ENCODE measurements around the gene BATF.
A peak's percentile ranks its signal among the peaks of the same experiment; 100 is the strongest.

BATF gene

DNA sequence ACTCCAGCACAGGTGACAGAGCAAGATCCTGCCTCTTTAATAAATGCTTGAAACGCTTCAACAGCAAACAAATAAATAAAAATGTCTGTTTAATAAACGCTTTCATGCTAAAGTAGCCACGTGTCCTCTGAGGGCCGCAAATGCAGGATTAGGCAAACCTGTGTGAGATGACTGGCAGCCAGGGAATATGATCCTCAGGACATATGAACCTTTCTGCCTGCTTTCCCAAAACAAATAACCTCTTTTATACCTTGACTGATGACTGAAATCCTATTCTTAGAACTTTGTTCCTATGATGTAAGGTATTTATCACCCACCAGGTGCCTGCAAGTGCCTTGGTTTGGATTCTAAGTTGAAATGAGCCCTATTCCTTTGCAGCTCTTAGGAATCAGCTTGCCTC lies 41.7 kb downstream of the BATF start:
- DNase-seq: no peak

DNA sequence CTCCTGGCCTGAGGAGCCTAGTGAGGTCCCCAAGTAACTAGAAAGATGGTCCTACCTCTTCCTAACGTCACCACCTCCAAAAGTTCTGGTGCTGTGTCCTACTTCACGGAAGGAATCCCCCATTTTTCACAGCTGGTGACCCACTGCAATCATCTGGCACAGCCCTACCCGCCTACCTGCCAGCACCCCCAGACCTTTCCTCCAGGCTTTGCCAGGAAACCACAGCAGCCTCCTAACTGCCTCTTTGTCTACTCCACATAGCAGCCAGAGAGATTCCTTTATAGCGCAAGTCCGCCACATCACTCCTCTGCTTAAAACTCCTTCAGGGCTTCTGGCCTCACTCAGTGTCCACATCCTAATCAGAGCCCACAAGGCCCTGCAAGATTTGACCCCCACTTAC lies 42.8 kb downstream of the BATF start:
- no peak for DNase-seq

DNA sequence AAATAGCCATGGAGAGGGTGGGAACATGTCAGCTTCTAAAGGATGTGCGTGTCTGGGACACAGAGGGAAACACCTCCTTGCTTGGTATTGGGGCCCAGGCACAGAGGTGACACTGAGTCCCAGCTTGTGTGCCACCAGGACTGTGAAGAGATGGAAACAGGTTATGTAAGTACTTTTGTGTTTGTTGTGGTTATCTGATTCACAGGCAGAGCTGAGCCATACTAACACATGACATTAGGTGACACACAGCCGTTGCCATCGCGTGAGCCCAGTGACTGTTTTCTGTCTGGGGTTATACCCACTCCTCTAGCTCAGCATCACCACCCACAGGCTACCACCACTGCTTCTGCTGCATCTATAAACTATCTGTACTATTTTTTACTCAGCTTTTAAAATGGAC lies 44.1 kb downstream of the BATF start:
- peak in 4 of 5 donors; percentile 42 to 89 (median 49) for DNase-seq

DNA sequence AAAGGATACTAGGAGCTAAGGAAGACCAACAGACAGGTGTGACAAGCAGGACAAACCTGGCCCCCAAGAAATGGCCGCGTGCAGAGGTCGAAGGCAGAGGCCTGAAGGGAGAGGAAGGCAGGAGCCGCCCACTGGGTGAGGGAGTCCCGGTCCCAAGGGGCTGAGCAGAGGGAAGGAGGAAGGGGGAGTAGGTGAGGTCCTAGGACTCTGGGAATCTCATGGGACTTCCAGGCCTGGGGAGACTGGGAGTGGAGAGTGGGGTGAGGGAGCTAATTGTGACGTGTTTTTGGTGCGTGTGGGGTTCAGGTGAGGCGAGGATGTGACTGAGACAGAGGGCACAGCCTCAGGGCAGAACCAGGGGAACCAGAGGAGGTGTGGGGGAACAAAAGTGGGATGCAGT lies 44.5 kb downstream of the BATF start:
- no peak for DNase-seq

DNA sequence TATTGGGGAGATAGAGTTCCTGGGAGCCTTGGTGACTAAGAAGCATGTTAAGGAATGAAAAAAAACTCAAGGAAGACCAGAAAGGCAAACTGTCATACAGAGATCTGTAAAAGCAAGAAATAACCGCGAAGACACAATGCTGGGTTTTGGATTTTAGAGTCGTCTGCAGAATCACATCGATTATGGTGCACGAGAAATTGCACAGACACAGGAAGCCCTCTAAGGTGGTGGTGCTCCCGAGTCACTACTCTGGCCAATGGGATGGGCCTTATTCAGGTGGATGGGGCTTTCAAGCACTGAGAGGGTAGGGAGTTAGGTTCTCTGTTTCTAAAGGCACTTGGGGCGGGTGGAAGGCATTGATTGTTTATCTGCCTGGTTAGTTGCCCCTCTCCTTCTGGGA lies 45.9 kb downstream of the BATF start:
- no peak for DNase-seq

DNA sequence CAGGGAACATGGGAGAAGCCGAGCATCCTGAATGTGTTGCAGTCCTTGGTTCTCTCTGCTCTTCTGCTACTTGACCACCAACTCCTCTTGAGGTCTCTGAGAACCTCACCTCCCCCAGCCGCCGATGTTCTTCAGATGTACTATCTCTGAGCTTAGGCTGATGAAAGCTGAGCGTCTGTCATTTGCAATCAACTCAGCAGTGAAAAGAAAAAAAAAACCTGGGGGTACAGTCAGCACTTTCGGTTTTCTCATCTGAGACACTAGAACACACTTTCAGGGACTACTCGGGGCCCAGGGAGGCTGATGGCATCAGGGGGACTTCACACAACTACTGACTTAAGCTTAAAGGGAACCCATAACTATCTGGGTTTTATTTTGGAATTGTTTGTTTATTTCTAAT lies 46.5 kb downstream of the BATF start:
- DNase-seq: peak in 1 of 5 donors; percentile 54

DNA sequence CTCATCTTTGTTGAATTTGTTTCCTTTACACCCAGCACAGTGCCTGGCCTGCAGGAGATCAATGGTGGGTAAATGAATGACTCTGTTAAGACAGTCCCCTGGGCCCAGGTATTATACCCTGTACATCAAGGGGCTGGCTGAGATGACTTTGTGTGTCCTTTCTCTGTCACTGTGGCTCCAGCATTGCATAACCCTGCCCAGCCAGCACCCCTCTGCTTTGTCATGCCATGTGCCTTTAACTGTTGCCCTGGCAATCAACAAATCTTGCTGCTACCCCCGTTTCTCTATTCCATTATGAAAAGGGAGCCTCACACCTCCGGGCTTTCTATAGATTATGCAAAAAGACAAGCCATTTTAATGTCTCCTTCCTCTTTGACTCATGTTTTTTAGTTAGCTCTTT lies 48.5 kb downstream of the BATF start:
- no peak for DNase-seq

DNA sequence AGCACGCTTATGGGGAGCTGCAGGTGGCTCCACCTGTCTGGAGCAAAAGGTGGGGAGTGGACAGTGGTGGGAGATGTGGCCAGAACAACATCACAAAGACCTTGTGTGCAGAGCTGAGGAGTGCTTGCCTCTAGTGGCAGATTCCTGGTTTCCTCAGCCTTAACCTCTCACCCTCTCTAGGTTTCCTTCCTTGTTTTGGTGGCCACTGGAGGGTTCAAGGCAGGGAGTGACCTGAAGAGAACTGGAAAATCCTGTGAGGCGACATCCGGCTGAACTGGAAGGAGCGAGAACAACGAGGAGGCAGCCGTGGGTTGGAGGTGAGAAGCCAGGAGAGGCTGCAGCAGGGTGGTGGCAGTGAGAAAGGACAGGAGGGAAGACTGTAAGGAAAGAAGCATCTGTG lies 49.8 kb downstream of the BATF start:
- no peak for DNase-seq

DNA sequence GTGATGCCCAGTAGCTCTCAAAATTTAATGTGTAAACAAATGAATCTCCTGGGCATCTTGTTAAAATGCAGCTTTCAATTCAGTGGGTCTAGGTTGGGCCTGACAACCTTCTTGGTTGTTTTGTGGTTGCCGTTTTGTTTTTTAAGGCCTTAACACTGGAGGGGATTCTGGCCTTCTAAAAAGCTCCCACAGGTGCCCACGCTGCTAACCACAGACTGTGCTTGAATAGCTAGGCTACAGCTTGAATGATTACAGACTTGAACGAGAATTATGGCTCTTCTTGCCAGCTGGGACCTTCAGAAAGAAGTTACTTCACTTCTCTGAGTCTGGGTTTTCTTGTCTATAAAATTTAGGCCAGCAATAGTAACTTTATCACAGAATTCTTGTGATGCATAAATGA lies 54.8 kb downstream of the BATF start:
- no peak for DNase-seq

DNA sequence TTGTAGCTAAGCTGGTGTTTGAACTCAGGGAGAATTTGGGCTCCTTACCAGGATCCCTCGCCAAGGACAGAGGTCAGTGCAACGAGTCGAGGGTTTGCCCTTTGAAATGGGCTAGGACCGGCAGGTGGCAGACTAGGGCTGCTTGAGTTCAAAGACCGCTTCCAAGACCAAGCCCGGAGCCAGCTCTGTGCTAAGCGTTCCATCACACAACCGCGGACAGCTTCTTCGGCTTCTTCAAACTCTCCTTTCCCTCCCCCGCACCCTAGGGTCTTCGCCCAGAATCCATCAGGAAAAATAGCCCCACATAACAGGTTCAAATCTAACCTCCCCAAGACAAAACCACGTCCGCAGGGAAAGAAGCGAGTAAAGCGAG lies 55.4 kb downstream of the BATF start:
- peak; percentile 32 to 75 (median 49) for DNase-seq

DNA sequence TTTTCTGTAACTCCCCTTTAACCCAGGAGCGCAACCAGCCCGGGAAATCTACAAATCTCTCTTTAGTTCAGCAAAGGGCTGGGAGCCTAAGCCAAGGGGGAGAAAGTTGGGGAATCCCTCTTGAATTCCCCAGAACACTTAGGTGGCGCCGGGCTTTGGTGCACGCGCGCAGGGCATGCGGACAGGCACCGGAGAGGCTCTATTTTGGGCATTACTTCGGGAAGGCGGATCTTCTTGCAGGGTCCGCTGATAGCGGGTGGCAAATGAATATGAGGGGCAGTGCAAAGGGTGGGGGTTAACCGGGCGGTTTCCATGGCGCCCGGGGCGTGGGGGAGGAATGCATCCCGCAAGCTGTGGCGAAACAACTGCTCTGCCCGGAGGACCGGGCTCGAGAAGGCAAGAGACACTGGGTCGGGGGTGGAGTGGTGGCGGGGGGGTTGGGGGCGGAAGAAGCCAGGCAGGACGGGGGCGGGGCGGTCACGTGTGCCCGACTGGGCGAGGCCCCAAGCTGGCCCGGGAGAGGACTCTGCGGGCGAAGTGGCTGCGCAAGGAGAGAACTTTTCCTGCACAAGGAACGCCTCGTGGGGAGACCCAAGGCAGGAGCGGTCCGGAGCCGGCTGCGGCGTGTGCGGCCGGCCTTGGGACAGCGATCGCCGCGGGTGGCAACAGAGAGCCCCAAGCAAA lies 56.0 kb downstream of the BATF start, which contains the start of gene FLVCR2:
Gene FLVCR2, plus strand, starts transcription at position 519 of the 684 bp plus-strand sequence. CDS start 353 bp downstream, outside the sequence.
- peak; percentile 44 to 56 (median 51) for DNase-seq

DNA sequence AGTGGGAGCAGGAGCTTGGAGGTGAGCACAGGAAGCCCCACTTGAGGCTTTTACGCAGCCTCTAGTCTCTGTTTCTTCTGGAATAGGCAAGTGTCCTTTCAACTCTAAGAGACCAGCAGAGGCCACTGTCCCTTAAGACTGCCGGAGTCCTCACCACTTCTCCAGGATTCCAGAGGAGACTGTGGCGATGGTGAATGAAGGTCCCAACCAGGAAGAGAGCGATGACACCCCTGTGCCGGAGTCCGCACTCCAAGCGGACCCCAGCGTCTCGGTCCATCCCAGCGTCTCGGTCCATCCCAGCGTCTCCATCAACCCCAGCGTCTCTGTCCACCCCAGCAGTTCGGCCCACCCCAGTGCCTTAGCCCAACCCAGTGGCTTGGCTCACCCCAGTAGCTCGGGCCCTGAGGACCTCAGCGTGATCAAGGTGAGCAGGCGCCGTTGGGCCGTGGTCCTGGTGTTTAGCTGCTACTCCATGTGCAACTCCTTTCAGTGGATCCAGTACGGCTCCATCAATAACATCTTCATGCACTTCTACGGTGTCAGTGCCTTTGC lies 56.6 kb downstream of the BATF start:
- no peak for DNase-seq

DNA sequence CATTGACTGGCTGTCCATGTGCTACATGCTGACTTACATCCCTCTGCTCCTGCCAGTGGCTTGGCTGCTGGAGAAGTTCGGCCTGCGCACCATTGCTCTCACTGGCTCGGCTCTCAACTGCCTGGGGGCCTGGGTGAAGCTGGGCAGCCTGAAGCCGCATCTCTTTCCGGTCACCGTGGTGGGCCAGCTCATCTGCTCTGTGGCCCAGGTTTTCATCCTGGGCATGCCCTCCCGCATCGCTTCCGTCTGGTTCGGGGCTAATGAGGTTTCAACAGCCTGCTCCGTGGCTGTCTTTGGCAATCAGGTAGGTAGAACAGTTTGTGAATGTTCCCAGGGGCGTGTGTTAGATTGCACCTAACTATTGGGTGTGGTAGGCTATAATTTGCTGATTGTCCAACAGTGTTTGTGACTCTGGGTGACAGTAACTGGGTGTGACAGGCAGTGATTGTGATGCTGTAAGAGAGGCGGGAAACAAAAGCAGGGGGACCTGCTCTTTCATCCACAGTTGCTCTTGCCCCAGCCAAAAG lies 57.1 kb downstream of the BATF start:
- DNase-seq: no peak

DNA sequence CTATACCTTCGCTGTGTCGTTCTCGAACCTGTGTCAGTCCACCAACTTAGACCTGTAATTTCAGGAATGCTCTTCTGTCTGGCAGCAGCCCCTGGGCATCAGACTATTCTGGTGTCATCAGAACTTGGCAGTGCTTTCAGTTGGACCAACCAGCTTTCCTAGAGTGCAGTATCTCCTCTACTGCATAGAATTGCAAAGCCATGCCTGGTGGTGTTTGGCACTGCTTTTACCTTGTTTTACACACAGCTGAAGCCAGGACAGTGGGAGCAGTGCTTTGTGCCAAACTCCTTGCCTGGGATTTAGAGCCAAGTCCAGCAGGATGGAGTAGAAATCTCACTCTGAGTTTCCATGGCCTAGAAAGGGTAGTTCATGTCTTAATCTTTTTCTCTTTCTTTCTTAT lies 57.6 kb downstream of the BATF start:
- DNase-seq: no peak

DNA sequence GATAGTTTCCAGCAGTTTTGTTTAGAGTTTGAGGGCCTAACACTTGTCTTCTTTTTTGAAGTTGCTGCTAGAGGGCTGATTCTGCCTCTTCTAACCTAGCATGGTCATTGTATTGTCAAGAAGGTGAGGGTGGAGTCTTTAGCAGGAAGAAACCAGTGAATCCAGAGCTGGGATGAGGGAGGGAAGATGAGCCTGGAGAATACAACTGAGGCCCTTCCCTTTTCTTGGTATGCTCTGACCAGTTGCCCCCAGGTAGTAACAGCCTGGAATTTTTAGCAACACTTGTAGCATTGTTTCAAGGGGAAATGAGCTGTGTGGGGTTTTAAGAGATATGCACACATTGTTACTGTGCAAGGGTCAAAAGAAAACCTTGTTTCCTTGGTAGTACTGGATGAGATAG lies 65.1 kb downstream of the BATF start:
- no peak for DNase-seq

DNA sequence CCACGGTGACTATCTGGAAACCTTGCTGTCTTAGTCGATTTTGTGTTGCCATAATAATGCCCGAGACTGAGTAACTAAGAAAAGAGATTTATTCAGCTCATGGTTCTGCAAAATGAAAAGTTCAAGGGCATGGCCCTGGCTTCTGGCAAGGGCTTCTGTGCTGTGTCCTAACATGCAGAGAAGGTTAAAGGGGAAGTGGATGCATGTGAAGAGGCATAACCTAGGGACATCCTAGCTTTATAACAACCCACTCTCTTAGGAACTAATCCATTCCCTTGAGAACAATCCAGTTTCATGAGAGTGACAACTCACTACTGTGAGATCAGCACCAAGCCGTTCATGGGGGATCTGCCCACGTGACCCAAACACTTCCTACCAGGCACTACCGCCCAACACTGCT lies 67.7 kb downstream of the BATF start:
- no peak for DNase-seq

DNA sequence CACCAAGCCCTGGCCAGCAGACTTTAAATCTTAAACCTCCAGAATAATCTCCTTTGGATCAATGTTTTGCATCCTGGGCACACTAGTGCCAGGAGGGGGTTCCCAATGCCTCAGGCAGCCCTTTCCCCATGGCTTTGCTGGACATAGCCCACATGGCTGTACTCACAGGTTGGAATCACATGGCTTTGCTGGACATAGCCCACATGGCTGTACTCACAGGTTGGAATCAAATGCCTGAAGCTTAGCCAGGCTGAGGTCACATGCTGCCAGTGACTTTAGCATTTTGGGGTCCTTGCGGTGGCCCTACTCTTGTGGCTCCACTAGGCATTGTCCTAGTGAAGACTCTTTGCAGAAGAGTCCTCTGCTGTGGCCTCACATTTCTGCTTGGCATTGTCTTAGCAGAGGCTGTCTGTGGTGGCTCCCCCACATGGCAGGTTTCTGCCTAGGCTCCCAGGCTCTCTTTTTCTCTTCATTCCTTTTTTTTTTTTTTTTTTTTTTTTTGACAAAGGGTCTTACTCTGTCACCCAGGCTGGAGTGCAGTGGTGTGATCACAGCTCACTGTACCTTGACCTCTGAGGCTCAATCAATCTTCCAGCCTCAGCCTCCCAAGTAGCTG lies 69.2 kb downstream of the BATF start:
- no peak for DNase-seq

DNA sequence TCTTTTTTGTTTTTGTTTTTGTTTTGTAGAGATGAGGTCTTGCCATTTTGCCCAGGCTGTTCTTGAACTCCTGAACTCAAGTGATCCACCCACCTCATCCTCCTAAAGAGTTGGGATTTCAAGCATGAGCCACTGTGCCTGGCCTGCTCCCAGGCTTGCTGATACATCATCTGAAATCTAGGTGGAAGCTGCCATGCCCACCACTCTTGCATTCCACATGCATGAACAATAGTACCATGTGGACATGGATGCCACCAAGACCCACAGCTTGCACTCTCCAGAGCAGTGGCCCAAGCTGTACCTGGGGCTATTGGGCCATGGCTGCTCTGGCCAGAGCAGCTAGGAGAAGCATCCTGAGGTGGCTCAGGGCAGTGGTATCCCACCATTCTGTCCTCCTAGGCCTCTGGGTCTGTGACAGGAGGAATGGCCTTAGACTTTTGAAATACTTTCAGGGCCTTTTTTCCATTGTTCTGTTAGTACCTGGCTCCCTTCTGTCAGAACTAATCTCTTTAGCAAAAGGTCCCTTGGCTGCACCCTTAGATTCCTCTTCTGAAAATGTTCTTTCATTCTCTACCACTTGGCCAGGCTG lies 69.8 kb downstream of the BATF start:
- DNase-seq: no peak

DNA sequence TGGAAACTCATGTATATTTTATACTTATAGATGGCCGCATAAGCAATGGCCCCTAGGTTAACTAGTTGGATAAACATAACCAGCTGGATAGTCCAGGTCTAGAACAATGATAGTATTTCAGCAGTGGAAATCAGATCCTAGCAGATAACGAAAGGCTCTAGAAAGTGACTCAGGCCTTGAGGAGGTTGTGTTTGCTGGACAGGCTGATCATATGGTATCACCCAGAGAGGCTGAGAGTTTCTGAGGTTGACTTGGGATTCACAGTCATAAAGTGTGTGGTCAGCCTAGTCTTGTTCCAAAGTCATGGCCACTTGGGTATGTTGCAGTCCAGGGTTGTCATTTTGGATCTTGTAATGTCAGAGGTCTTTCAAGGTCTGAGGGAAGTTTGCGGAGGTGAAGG lies 73.0 kb downstream of the BATF start:
- DNase-seq: no peak
